Dendritic cell treated with granulocyte-macrophage colony-stimulating factor and Interleukin-4, amounts not matched to agents 40 ng/mL and 50 ng/mL, for 4 days (primary cell): ENCODE data around the gene MDH2.
"Not testable (repeated sequence)": the region's sequence is repeated elsewhere in the genome, so short reads cannot be mapped to it uniquely, and the experiment has no call there.

ENCODE experiments used
- H3K27ac Mint-ChIP-seq: one replicate; pipeline ENCODE4 v1.8.0; 2022; ENCODE audit warnings: mild to moderate bottlenecking, mixed read lengths
- H3K27me3 Mint-ChIP-seq: one replicate; pipeline ENCODE4 v1.8.0; 2022; ENCODE audit warnings: mild to moderate bottlenecking, mixed read lengths
- H3K36me3 Mint-ChIP-seq: one replicate; pipeline ENCODE4 v1.8.0; 2022; ENCODE audit warnings: low read depth, mixed read lengths
- H3K4me1 Mint-ChIP-seq: one replicate; pipeline ENCODE4 v1.8.0; 2022; ENCODE audit warnings: low read depth, mixed read lengths
- H3K4me3 Mint-ChIP-seq: one replicate; pipeline ENCODE4 v1.8.0; 2022; ENCODE audit warnings: mild to moderate bottlenecking, moderate library complexity, mixed read lengths
- H3K9me3 Mint-ChIP-seq: one replicate; pipeline ENCODE4 v1.8.0; 2022; ENCODE audit warnings: mixed read lengths
- intact Hi-C: fragments of 100-400 bp; cut with micrococcal nuclease; formaldehyde crosslinking; loops from one replicate; pipeline ENCODE4 v1.15.0; 2022

MDH2 gene

DNA sequence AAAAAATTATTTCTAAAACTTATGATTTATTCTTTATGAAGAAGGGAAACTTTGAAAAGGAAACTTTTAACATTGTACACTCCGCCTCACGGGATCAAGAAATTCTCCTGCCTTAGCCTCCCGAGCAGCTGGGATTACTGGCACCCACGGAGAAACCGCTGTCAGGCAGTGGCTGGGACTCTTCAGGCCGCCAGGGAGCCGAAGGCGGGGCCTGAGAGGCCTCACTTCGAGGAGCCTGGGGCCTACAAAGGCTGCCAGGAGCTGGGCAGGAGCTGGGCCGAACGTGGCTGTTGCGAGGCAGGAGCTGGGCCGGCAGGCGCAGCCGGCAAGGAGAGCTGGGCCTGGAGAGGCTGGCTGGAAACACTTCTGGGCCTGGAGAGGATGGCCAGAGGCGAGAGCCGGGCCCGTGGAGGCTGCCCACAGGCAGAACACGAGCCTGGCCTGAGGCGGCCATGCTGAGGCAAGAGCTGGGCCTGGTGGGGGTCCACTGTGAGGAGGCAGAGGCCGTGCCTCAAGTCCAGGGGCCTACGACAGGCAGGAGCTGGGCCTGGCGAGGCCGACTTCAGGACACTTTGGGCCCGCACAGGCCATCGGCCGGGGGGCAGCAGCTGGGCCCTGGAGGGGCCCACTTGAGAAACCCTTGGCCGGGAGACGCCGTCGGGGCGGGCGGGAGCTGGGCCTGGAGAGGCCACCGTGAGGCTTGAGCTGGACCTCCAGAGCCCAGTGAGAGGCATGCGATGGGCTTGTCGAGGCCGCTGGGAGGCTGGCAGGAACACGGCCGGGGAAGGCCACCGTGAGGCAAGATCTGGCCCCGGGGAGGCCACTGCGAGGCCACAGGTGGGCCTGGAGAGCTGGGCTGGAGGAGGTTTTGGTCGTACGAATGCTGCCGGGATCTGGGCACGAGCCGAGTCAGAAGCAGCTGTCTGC lies 23.7 kb downstream of the MDH2 start:
- intact Hi-C loops: no loop called here
- H3K9me3 Mint-ChIP-seq: no peaks in the 10 kb centered on the region
- peaks cover 7% of the 10 kb centered on the region for H3K36me3 Mint-ChIP-seq
- H3K4me1 Mint-ChIP-seq: peaks cover 13% of the 10 kb centered on the region
- H3K27ac Mint-ChIP-seq: no peak overlapping the region
- no peaks in the 10 kb centered on the region for H3K27me3 Mint-ChIP-seq
- H3K4me3 Mint-ChIP-seq: no peak overlapping the region

DNA sequence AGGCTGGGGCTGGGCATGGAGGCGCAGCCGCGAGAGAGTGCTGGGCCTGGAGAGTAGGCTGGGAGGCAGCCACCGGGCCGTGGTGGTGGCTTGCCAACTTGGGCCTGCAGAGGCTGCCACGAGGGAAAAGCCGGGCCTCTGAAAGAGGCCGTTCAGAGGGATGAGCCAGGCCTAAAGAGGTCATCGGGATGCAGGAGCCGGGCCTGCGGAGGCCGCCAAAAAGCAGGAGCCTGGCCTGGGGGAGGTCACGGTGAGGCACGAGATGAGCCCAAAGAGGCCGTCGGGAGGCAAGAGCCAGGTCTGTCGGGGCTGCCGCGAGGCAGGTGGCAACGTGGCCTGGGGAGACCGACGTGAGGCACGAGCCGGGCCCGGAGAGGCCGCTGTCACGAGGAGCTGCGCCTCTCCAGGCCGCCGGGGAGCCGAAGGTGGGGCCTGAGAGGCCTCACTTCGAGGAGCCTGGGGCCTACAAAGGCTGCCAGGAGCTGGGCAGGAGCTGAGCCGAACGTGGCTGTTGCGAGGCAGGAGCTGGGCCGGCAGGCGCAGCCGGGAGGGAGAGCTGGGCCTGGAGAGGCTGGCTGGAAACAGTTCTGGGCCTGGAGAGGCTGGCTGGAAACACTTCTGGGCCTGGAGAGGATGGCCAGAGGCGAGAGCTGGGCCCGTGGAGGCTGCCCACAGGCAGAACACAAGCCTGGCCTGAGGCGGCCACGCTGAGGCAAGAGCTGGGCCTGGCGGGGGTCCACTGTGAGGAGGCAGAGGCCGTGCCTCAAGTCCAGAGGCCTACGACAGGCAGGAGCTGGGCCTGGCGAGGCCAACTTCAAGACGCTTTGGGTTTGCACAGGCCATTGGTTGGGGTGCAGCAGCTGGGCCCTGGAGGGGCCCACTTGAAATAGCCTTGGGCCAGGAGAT lies 24.6 kb downstream of the MDH2 start:
- Mint-ChIP-seq H3K9me3 (no peaks in the 10 kb centered on the region), H3K4me3 (no peak overlapping the region), H3K27me3 (peaks cover 1% of the 10 kb centered on the region), H3K36me3 (no peaks in the 10 kb centered on the region), H3K4me1 (peaks cover 18% of the 10 kb centered on the region), H3K27ac (peak overlapping the region; percentile 52)
- intact Hi-C loops: no loop called here

DNA sequence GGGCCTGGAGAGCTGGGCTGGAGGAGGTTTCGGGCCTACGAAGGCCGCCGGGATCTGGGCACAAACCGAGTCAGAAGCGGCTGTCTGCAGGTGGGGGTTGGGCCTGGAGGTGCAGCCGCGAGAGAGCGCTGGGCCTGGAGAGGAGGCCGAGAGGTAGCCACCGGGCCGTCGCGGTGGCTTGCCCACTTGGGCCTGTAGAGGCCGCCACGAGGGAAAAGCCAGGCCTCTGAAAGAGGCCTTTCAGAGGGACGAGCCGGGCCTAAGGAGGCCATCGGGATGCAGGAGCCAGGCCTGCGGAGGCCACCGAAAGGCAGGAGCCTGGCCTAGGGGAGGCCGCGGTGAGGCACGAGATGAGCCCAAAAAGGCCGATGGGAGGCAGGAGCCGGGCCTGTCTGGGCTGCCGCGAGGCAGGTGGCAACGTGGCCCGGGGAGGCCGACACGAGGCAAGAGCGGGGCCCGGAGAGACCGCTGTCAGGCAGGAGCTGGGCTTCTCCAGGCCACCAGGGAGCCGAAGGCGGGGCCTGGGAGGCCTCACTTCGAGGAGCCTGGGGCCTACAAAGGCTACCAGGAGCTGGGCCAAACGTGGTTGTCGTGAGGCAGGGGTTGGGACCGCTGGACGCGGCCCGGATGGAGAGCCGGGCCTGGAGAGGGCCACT lies 25.6 kb downstream of the MDH2 start:
- Mint-ChIP-seq H3K4me1 (peaks cover 19% of the 10 kb centered on the region), H3K9me3 (no peaks in the 10 kb centered on the region), H3K27me3 (peaks cover 1% of the 10 kb centered on the region), H3K36me3 (no peaks in the 10 kb centered on the region), H3K4me3 (no peak overlapping the region), H3K27ac (peak overlapping the region; percentile 52)
- intact Hi-C loops: no loop called here

DNA sequence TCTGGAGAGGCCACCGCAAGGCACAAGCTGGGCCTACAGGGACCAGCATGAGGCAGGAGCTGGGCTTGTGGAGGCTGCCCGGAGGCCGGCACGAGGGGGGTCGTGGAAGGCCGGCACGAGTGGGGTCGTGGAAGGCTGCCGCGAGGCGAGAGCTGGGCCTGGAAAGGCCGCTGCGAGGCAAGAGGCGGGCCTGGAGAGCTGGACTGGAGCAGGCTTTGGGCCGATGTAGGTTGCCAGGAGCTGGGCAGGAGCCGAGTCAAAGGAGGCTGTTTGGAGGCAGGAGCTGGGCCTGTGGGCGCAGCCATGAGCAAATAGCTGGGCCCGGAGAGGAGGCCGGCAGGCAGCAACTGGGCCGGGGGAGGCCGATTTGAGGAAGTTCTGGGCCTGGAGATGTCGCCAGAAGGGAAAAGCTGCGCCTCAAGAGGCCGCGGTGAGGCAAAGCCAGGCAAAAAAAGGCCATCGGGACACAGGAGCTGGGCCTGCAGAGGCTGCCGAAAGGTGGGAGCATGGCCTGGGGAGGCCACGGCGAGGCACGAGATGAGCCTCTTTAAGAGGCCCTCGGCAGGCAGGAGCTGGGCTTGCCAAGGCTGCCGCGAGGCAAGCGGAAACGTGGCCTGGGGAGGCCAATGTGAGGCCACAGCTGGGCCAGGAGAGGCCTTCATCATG lies 26.5 kb downstream of the MDH2 start:
- H3K27me3 Mint-ChIP-seq: peaks cover 1% of the 10 kb centered on the region
- intact Hi-C loops: no loop called here
- H3K27ac Mint-ChIP-seq: peak overlapping the region; percentile 52
- peaks cover 12% of the 10 kb centered on the region for H3K4me1 Mint-ChIP-seq
- no peaks in the 10 kb centered on the region for H3K9me3 Mint-ChIP-seq
- no peak overlapping the region for H3K4me3 Mint-ChIP-seq
- H3K36me3 Mint-ChIP-seq: no peaks in the 10 kb centered on the region

DNA sequence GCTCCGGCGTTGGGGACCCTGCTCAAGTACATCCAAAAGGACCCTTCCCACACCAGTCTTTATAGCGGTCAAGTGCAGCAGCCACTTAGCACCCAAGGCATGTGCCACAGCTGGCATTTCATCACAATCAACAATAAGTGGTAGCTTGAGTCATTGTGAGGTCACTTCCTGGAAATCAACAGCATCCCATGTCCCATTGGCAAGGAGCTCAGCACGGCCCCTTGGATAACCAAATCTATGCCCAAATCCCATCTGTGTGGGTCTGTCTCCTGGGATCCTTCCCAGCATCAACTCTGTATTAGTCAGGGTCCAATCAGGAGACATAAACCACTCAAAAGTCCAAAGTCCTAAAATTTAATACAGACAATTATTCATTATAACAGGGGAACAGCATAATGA lies 27.1 kb downstream of the MDH2 start:
- H3K4me1 Mint-ChIP-seq: peaks cover 12% of the 10 kb centered on the region
- peaks cover 2% of the 10 kb centered on the region for H3K27me3 Mint-ChIP-seq
- H3K27ac Mint-ChIP-seq: no peak overlapping the region
- no peak overlapping the region for H3K4me3 Mint-ChIP-seq
- no peaks in the 10 kb centered on the region for H3K9me3 Mint-ChIP-seq
- intact Hi-C loops: no loop called here
- H3K36me3 Mint-ChIP-seq: no peaks in the 10 kb centered on the region

DNA sequence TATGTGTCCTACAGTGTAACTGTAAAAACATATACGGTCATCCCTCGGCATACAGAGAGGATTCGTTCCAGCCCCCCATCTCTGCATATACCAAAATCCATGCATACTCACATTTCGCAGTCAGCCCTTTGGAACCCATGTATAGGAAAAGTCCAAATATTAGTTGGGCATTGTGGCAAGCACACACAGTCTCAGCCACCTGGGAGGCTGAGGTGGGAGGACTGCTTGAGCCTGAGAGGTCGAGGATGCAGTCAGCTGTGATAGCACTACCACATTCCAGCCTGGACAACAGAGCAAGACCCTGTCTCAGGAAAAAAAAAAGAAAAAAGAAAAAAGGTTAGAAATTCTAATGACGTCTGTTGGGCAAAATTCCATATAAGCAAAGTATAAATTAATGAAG lies 29.1 kb downstream of the MDH2 start:
- H3K36me3 Mint-ChIP-seq: no peaks in the 10 kb centered on the region
- peaks cover 9% of the 10 kb centered on the region for H3K27me3 Mint-ChIP-seq
- H3K4me3 Mint-ChIP-seq: no peak overlapping the region
- H3K9me3 Mint-ChIP-seq: no peaks in the 10 kb centered on the region
- intact Hi-C loops: no loop called here
- no peak overlapping the region for H3K27ac Mint-ChIP-seq
- peaks cover 6% of the 10 kb centered on the region for H3K4me1 Mint-ChIP-seq

DNA sequence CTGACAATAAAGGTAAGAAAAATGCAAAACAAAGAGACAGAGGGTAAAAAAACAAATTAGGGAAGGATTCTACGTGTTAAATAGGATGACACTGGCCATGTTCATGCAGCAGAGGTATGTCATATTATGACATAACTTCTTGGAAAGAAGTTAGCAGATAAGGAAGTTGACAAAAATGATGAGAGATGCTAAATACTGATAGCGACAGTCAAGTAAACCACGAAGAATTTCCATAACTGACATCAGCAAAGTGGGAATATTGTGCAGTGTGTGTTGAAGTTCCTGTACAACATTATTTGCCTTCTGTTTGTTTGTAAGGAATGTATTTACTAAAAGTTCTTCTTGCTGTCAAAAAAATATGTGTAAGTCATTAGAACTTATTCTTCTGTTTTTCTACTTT lies 29.5 kb downstream of the MDH2 start:
- peaks cover 10% of the 10 kb centered on the region for H3K27me3 Mint-ChIP-seq
- H3K27ac Mint-ChIP-seq: no peak overlapping the region
- no peak overlapping the region for H3K4me3 Mint-ChIP-seq
- H3K9me3 Mint-ChIP-seq: no peaks in the 10 kb centered on the region
- peaks cover 6% of the 10 kb centered on the region for H3K4me1 Mint-ChIP-seq
- no peaks in the 10 kb centered on the region for H3K36me3 Mint-ChIP-seq
- intact Hi-C loops: no loop called here

DNA sequence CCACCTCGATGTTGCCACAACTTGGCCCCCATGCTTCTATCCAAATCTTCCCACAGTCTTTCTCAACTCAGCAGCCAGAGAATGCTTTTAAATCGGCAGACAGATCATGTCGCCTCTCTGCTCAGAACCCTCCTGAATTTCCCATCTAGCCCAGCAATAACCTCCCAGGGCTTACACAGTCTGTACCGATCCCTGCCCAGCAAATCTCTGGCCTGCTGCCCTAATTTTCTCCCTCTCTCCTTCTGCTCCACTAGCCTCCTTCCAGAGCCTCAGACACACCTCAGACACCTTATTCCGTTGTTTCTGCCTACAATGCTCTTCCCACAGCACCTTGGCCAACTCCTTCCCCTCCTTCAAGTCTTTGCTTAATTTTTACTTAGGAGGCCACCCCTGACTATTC lies 32.3 kb downstream of the MDH2 start:
- Mint-ChIP-seq H3K4me3 (no peak overlapping the region), H3K4me1 (peaks cover 6% of the 10 kb centered on the region), H3K27me3 (peaks cover 13% of the 10 kb centered on the region), H3K36me3 (no peaks in the 10 kb centered on the region), H3K27ac (no peak overlapping the region), H3K9me3 (no peaks in the 10 kb centered on the region)
- intact Hi-C loops: no loop called here

DNA sequence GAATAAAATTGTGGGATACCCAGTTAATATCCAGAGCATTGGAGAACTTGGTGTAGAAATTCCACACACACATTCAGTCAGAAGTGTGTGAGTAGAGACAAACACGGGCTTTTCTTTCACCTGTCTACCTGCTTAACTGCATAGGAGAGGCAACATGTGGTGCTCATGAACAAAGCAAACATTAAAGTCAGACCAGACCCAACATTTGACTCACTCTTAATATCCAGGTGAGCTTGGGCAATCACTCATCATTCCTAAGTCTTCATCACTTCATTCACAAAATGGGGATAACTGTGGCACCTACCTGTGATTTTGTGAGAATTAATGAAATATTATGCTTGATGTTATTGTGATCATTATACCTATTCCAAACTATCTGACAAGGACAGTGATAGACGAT lies 36.2 kb downstream of the MDH2 start:
- H3K36me3 Mint-ChIP-seq, H3K27ac Mint-ChIP-seq, H3K4me1 Mint-ChIP-seq, H3K4me3 Mint-ChIP-seq, H3K9me3 Mint-ChIP-seq, intact Hi-C loops: not testable (repeated sequence)
- H3K27me3 Mint-ChIP-seq: peaks cover 15% of the 10 kb centered on the region

DNA sequence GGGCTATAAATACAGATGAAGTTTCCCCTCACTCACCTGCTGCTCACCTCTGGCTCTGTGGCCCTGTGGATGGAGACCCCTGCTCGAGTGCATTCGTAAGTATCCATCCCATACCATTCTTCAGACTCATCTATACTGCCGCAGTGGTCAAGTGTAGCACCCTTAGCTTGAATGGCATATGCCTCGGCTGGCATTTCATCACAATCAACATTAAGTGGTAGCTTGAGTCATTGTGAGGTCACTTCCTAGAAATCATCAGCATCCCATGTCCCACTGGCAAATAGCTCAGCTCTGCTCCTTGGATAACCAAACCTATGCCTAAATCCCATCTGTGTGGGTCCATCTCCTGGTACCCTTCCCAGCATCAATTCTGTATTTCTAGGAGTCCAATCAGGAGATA lies 38.2 kb downstream of the MDH2 start:
- H3K9me3 Mint-ChIP-seq: no peaks in the 10 kb centered on the region
- H3K27ac Mint-ChIP-seq: no peak overlapping the region
- peaks cover 10% of the 10 kb centered on the region for H3K27me3 Mint-ChIP-seq
- H3K4me3 Mint-ChIP-seq: no peak overlapping the region
- intact Hi-C loops: no loop called here
- no peaks in the 10 kb centered on the region for H3K4me1 Mint-ChIP-seq
- H3K36me3 Mint-ChIP-seq: no peaks in the 10 kb centered on the region

DNA sequence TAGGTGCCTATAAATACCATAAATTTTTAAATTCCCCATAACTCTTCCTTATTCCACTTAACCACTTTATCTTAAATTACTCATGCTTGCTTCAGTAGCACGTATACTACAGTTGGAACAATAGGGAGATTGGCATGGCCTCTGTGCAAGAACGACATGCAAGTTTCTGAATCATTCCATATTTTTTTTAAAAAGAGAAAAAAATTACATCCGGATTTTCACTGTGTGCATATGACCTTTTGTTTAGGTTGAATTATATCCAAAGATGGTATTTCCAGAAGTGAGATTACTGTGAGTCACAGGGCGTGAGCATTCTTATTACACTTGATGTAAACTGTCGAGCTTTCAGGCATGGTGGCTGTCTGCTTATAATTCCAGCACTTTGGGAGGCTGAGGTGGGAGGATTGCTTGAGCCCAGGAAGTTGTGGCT lies 39.5 kb downstream of the MDH2 start:
- H3K36me3 Mint-ChIP-seq, intact Hi-C loops, H3K27me3 Mint-ChIP-seq, H3K4me1 Mint-ChIP-seq, H3K27ac Mint-ChIP-seq, H3K9me3 Mint-ChIP-seq, H3K4me3 Mint-ChIP-seq: not testable (repeated sequence)

DNA sequence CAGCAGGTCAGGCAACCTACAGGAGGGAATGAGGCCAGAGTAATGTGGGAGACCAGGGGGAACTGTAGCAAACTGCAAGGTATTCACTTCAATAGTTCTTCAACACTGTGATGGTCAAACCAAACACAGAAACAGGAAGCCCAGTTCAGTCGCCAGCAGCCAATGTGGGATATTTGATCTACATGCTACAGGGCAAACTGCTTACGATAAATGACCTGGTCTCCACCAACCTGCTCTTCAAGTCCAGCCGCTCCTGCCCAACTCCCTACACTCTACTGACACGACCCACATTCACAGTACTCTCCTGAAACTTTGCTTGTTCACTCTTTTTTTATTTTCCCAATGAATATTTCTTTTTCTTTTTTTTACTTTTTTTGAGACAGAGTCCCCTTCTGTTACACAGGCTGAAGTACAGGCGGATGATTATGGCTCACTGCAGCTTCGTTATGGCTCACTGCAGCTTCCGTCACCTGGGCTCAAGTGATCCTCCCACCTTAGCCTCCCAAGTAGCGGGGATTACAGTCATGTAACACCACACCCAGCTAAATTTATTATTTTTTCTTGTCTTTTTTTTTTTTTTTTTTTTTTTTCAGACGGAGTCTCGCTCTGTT lies 42.1 kb downstream of the MDH2 start:
- H3K27ac Mint-ChIP-seq: no peak overlapping the region
- no peaks in the 10 kb centered on the region for H3K9me3 Mint-ChIP-seq
- H3K27me3 Mint-ChIP-seq: peaks cover 14% of the 10 kb centered on the region
- no peak overlapping the region for H3K4me3 Mint-ChIP-seq
- intact Hi-C loops: no loop called here
- no peaks in the 10 kb centered on the region for H3K4me1 Mint-ChIP-seq
- no peaks in the 10 kb centered on the region for H3K36me3 Mint-ChIP-seq

DNA sequence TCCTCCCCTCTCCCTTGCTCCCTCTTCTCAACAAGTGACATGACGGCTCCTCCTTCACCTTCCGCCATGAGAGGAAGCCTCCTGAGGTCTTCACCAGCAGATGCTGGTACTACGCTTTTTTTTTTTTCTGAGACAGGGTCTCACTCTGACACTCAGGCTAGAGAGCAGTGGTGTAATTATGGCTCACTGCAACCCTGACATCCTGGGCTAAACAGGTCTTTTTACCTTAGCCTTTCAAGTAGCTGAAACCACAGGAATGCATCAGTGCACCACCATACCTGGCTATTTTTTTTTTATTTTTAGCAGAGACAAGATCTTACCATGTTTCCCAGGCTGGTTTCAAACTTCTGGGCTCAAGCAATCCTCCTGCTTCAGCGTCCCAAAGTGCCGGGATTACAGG lies 43.6 kb downstream of the MDH2 start:
- Mint-ChIP-seq H3K36me3 (no peaks in the 10 kb centered on the region), H3K9me3 (no peaks in the 10 kb centered on the region), H3K4me1 (no peaks in the 10 kb centered on the region), H3K27ac (no peak overlapping the region), H3K27me3 (peaks cover 15% of the 10 kb centered on the region), H3K4me3 (no peak overlapping the region)
- intact Hi-C loops: no loop called here
